Measurements from ENCODE around the gene NDC1. TPM values are rescaled to one million over a fixed set of nuclear protein-coding genes. Genes with fewer than 3 reads are reported as not detected.
A peak's percentile ranks its signal among the peaks of the same experiment; 100 is the strongest.

NDC1 gene
- total RNA-seq, 4 donors from 2014 or later, result 1.1 to 11.1 (median 8.0) TPM

- DNase-seq, result no peak
- intact Hi-C loops (cut with DNase I; ENCODE audit: low total_unique reads), result no loop called here
- H3K27ac ChIP-seq, result no peak overlapping the region
- TF ChIP-seq POLR2AphosphoS5 (IDR thresholded peaks at IDR 0.05) (no peak), POLR2A (IDR thresholded peaks at IDR 0.05) (no peak), EP300 (IDR thresholded peaks at IDR 0.05; ENCODE audit: low read depth) (no peak), CTCF (IDR thresholded peaks at IDR 0.05) (no peak)
- no peaks in the 10 kb centered on the region for H3K36me3 ChIP-seq
- H3K4me3 ChIP-seq, result no peak overlapping the region
- H3K4me1 ChIP-seq, result peaks cover 2 to 25% (median 14%) of the 10 kb centered on the region in 4 donors
- in situ Hi-C loops (cut with MboI; ENCODE audit: low pct_ligation_motif_present in 1 of 4, low pct_unique_long_range_greater_than_20kb in 1 of 4, low sequenced_read_pairs in 3 of 4), result no loop called here
- H3K9me3 ChIP-seq, result no peaks in the 10 kb centered on the region
- 77 to 80% methylated on average over 3 to 11 of the region's 11 CpGs for WGBS, 2 donors (ENCODE audit: low coverage in 1 of 2)
- peaks cover 96% of the 10 kb centered on the region for H3K27me3 ChIP-seq
Measured at GRCh38 chr1:53736290-53736689, 101.8 kb downstream of the NDC1 start.

GRCh38 chr1:53735681-53736080 lies 102.4 kb downstream of the NDC1 start:
- no peak for TF ChIP-seq EP300 (IDR thresholded peaks at IDR 0.05; ENCODE audit: low read depth)
- TF ChIP-seq POLR2AphosphoS5 (IDR thresholded peaks at IDR 0.05), result no peak
- TF ChIP-seq POLR2A (IDR thresholded peaks at IDR 0.05), result no peak
- peak overlapping the region in 1 of 4 donors; percentile 5 for H3K27ac ChIP-seq
- no peak overlapping the region for H3K4me3 ChIP-seq
- H3K36me3 ChIP-seq, result no peaks in the 10 kb centered on the region
- intact Hi-C loops (cut with DNase I; ENCODE audit: low total_unique reads), result no loop called here
- WGBS, 2 donors (ENCODE audit: low coverage in 1 of 2), result 90 to 94% methylated on average over 2 to 5 of the region's 5 CpGs
- H3K4me1 ChIP-seq, result peaks cover 2 to 25% (median 14%) of the 10 kb centered on the region in 4 donors
- no peaks in the 10 kb centered on the region for H3K9me3 ChIP-seq
- in situ Hi-C loops (cut with MboI; ENCODE audit: low pct_ligation_motif_present in 1 of 4, low pct_unique_long_range_greater_than_20kb in 1 of 4, low sequenced_read_pairs in 3 of 4), result no loop called here
- H3K27me3 ChIP-seq, result peaks cover 92% of the 10 kb centered on the region
- no peak for DNase-seq

GRCh38 chr1:53735261-53735660 lies 102.8 kb downstream of the NDC1 start:
- H3K4me1 ChIP-seq, result peaks cover 2 to 25% (median 14%) of the 10 kb centered on the region in 4 donors
- H3K27ac ChIP-seq, result peak overlapping the region in 3 of 4 donors; percentile 11 to 53 (median 42)
- H3K36me3 ChIP-seq, result no peaks in the 10 kb centered on the region
- in situ Hi-C loops (cut with MboI; ENCODE audit: low pct_ligation_motif_present in 1 of 4, low pct_unique_long_range_greater_than_20kb in 1 of 4, low sequenced_read_pairs in 3 of 4), result no loop called here
- H3K4me3 ChIP-seq, result no peak overlapping the region
- H3K27me3 ChIP-seq, result peaks cover 88% of the 10 kb centered on the region
- intact Hi-C loops (cut with DNase I; ENCODE audit: low total_unique reads), result no loop called here
- 66 to 89% methylated on average over 4 to 5 of the region's 5 CpGs for WGBS, 2 donors (ENCODE audit: low coverage in 1 of 2)
- no peaks in the 10 kb centered on the region for H3K9me3 ChIP-seq
- DNase-seq, result no peak
- no peak for TF ChIP-seq POLR2A (IDR thresholded peaks at IDR 0.05)
- TF ChIP-seq POLR2AphosphoS5 (IDR thresholded peaks at IDR 0.05), result no peak
- TF ChIP-seq EP300 (IDR thresholded peaks at IDR 0.05; ENCODE audit: low read depth), result no peak
- no peak for TF ChIP-seq CTCF (IDR thresholded peaks at IDR 0.05)

GRCh38 chr1:53734650-53735211 lies 103.4 kb downstream of the NDC1 start:
- in situ Hi-C loops (cut with MboI; ENCODE audit: low pct_ligation_motif_present in 1 of 4, low pct_unique_long_range_greater_than_20kb in 1 of 4, low sequenced_read_pairs in 3 of 4), result no loop called here
- TF ChIP-seq CTCF (IDR thresholded peaks at IDR 0.05) (no peak), POLR2A (IDR thresholded peaks at IDR 0.05) (no peak), POLR2AphosphoS5 (IDR thresholded peaks at IDR 0.05) (peak in 1 of 3 donors; percentile 5)
- WGBS, 2 donors (ENCODE audit: low coverage in 1 of 2), result 54 to 55% methylated on average over 9 to 10 of the region's 10 CpGs
- Histone ChIP-seq H3K36me3 (no peaks in the 10 kb centered on the region), H3K4me1 (peaks cover 2 to 23% (median 14%) of the 10 kb centered on the region in 4 donors), H3K9me3 (no peaks in the 10 kb centered on the region), H3K27ac (peak overlapping the region in 3 of 4 donors; percentile 41 to 53 (median 42)), H3K4me3 (no peak overlapping the region), H3K27me3 (peaks cover 82% of the 10 kb centered on the region)
- no peak for DNase-seq
- intact Hi-C loops (cut with DNase I; ENCODE audit: low total_unique reads), result no loop called here

Data from transverse colon (tissue), 4 donors.